KMS-11 (cell line): ENCODE measurements around the gene GRIK3.

Source experiments
- H2AFZ ChIP-seq: fragments of 200-600 bp; sonication (generic); 2 replicates; pipeline ENCODE4 v1.6.1; 2016; ENCODE audit warnings: antibody characterized with exemption, mixed run types, low read depth
- H3K27ac ChIP-seq: fragments of 200-600 bp; sonication (generic); 2 replicates; pipeline ENCODE4 v1.6.1; 2016; ENCODE audit warnings: mild to moderate bottlenecking, mixed run types
- H3K27me3 ChIP-seq: fragments of 200-600 bp; sonication (generic); 2 replicates; pipeline ENCODE4 v1.6.1; 2017; ENCODE audit warnings: mild to moderate bottlenecking, low read depth, mixed run types, moderate library complexity; ENCODE audit not compliant: insufficient read depth
- H3K36me3 ChIP-seq: fragments of 200-600 bp; sonication (generic); 2 replicates; pipeline ENCODE4 v1.6.1; 2017; ENCODE audit warnings: mild to moderate bottlenecking, mixed run types; ENCODE audit not compliant: insufficient read depth
- H3K4me1 ChIP-seq: fragments of 200-600 bp; sonication (generic); 2 replicates; pipeline ENCODE4 v1.6.1; 2016; ENCODE audit warnings: mild to moderate bottlenecking, low read depth, mixed run types; ENCODE audit not compliant: poor library complexity, severe bottlenecking
- H3K4me2 ChIP-seq: fragments of 200-600 bp; sonication (generic); 2 replicates; pipeline ENCODE4 v1.7.0; 2016; ENCODE audit warnings: mild to moderate bottlenecking, mixed run types
- H3K4me3 ChIP-seq: fragments of 200-600 bp; sonication (generic); IDR thresholded peaks from 2 replicates; pipeline ENCODE4 v1.6.1; 2017; ENCODE audit warnings: low read depth, low read length, mixed read lengths; ENCODE audit not compliant: insufficient read depth
- H3K79me2 ChIP-seq: fragments of 200-600 bp; sonication (generic); 2 replicates; pipeline ENCODE4 v1.6.1; 2016; ENCODE audit warnings: low read depth, mixed run types; ENCODE audit not compliant: insufficient read depth
- H3K9ac ChIP-seq: fragments of 200-600 bp; sonication (generic); 2 replicates; pipeline ENCODE4 v1.6.1; 2016; ENCODE audit warnings: mild to moderate bottlenecking, mixed run types
- H4K20me1 ChIP-seq: fragments of 200-600 bp; sonication (generic); 2 replicates; pipeline ENCODE4 v1.6.1; 2016; ENCODE audit warnings: mild to moderate bottlenecking, mixed run types; ENCODE audit not compliant: insufficient read depth
- TF ChIP-seq, protein P1 (sequence below): fragments of 200-600 bp; sonication (generic); conservative IDR thresholded peaks from 2 replicates; pipeline ENCODE4 v1.6.1; 2017; ENCODE audit warnings: low read depth, mild to moderate bottlenecking, antibody characterized with exemption, low read length, moderate library complexity, mixed read lengths

GRIK3 gene

DNA sequence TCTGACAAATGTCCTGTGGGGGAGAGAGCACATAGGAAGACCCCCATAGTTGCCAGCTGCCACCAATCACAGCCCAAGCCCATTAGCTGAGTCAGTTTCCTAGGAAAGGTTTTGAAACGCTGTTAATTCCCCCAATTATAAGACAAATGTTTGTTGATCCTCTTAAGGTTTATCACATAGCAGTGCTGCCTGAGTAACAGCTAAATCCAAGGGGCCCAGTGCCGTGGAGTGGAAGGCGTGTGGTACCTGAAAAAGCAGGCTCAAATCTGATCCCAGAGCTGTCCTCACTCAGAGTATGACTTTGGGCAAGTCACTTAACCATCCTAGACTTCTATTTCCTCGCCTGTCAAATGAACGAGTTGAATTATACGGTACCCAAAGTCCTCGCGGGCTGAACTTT lies 69.5 kb downstream of the GRIK3 start:
- H3K27ac ChIP-seq, result no peak overlapping the region
- H2AFZ ChIP-seq, result no peak overlapping the region
- H3K79me2 ChIP-seq, result no peaks in the 10 kb centered on the region
- no peaks in the 10 kb centered on the region for H3K4me1 ChIP-seq
- H3K4me3 ChIP-seq, result no peak overlapping the region
- no peak overlapping the region for H3K4me2 ChIP-seq
- H3K9ac ChIP-seq, result no peak overlapping the region
- H3K36me3 ChIP-seq, result no peaks in the 10 kb centered on the region
- H3K27me3 ChIP-seq, result peaks cover 20% of the 10 kb centered on the region; the same call in 1 of the 2 replicates
- TF ChIP-seq, protein P1, sequence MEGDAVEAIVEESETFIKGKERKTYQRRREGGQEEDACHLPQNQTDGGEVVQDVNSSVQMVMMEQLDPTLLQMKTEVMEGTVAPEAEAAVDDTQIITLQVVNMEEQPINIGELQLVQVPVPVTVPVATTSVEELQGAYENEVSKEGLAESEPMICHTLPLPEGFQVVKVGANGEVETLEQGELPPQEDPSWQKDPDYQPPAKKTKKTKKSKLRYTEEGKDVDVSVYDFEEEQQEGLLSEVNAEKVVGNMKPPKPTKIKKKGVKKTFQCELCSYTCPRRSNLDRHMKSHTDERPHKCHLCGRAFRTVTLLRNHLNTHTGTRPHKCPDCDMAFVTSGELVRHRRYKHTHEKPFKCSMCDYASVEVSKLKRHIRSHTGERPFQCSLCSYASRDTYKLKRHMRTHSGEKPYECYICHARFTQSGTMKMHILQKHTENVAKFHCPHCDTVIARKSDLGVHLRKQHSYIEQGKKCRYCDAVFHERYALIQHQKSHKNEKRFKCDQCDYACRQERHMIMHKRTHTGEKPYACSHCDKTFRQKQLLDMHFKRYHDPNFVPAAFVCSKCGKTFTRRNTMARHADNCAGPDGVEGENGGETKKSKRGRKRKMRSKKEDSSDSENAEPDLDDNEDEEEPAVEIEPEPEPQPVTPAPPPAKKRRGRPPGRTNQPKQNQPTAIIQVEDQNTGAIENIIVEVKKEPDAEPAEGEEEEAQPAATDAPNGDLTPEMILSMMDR, result no peak
- no peaks in the 10 kb centered on the region for H4K20me1 ChIP-seq

DNA sequence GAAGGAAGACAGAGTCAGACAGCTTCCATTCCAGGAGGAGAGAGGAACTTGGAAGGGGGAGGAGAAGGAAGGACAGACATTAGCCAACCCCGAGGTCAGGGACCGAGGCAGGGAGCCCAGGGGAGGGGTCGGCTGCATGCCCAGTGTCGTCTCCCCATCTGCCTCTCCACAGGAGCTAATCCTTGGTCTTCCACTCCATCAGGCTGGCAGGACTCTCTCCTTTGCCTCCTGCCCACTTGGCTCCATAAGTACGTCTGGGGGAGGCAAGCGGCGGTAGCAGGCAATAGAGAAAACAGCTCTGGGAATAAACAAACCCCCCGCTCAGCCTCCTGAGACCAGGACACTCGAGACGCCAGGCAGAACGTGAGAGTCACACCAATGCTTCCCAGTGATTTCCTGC lies 71.3 kb downstream of the GRIK3 start:
- H3K79me2 ChIP-seq, result no peaks in the 10 kb centered on the region
- H3K4me3 ChIP-seq, result no peak overlapping the region
- H3K4me2 ChIP-seq, result no peak overlapping the region
- H3K9ac ChIP-seq, result no peak overlapping the region
- no peak overlapping the region for H3K27ac ChIP-seq
- no peak overlapping the region for H2AFZ ChIP-seq
- TF ChIP-seq, protein P1, result no peak
- H4K20me1 ChIP-seq, result no peaks in the 10 kb centered on the region
- no peaks in the 10 kb centered on the region for H3K4me1 ChIP-seq
- H3K27me3 ChIP-seq, result peaks cover 20% of the 10 kb centered on the region; the same call in 1 of the 2 replicates
- H3K36me3 ChIP-seq, result no peaks in the 10 kb centered on the region

DNA sequence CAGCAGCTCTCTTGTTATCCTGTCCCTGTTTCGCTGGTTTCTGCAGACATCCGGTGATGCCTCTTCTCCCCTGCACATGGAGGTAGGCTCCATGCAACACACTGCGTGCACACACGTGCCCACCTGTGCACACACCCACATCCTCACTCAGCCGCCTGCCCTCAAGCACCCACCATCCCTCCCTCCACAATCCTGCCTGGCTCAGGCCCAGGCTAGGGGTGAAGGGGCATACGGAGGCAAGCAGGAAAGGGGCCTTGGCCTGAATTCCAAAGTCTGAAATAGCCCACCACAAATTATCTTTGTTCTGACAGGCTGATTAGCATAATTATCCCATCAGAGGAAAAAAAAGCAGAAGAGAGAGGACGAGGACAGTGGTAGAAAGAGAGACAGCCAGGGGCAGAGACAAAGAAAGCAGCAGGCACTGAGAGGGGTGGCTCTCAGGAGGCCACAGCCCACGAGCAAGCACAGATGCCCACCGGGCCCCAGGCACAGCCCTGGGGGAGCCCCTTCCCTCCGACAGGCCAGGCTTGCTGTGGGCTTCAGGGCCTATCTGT lies 73.2 kb downstream of the GRIK3 start:
- no peak overlapping the region for H3K9ac ChIP-seq
- H3K4me1 ChIP-seq, result no peaks in the 10 kb centered on the region
- no peak overlapping the region for H3K4me2 ChIP-seq
- H3K36me3 ChIP-seq, result no peaks in the 10 kb centered on the region
- TF ChIP-seq, protein P1, result no peak
- H3K27ac ChIP-seq, result no peak overlapping the region
- no peak overlapping the region for H3K4me3 ChIP-seq
- peaks cover 20% of the 10 kb centered on the region; the same call in 1 of the 2 replicates for H3K27me3 ChIP-seq
- no peaks in the 10 kb centered on the region for H3K79me2 ChIP-seq
- no peaks in the 10 kb centered on the region for H4K20me1 ChIP-seq
- no peak overlapping the region for H2AFZ ChIP-seq

DNA sequence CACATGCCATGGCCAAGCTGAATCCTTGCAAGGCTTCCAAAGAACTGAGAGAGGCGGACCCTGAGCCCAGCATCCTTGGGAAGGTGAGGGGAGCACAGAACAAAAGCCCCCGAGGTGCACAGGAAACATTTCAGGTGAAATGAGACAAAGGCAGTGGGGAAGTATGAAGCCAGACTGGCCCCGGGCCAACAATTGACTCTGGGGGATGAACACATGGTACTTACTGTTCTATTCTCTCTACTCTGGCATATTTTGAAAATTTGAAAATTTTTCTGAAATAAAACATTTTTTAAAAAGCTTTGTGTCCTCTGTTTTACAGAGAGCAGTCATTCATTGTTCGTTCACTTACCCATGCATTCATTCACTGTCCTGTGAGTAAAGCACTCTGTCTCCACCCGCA lies 77.7 kb downstream of the GRIK3 start:
- no peak overlapping the region for H3K4me2 ChIP-seq
- H3K27me3 ChIP-seq, result peaks cover 5% of the 10 kb centered on the region; the same call in 1 of the 2 replicates
- H3K36me3 ChIP-seq, result no peaks in the 10 kb centered on the region

More for the DNA sequence above, 77.7 kb downstream of the GRIK3 start:
- Histone ChIP-seq H3K27ac (no peak overlapping the region), H4K20me1 (no peaks in the 10 kb centered on the region), H2AFZ (no peak overlapping the region), H3K9ac (no peak overlapping the region), H3K79me2 (no peaks in the 10 kb centered on the region), H3K4me1 (no peaks in the 10 kb centered on the region), H3K4me3 (no peak overlapping the region)
- TF ChIP-seq, protein P1, result no peak
